Coronary artery (tissue), 2 donors: ENCODE measurements around the gene SLC11A2.

Source experiments
- DNase-seq: peaks from one replicate; pipeline ENCODE4 v3.0.0-alpha.2; 2017; ENCODE audit warnings: low spot score
- H3K27ac ChIP-seq, 2 donors: fragments of 200-600 bp; sonication (generic); one replicate each; pipeline ENCODE4 v1.5.1; 2016 to 2019
- H3K4me3 ChIP-seq: fragments of 200-600 bp; sonication (generic); 2 replicates; pipeline ENCODE4 v1.5.1; 2016; ENCODE audit warnings: mild to moderate bottlenecking, moderate library complexity
- TF ChIP-seq, protein P1 (sequence below): fragments of 200-600 bp; sonication (generic); IDR thresholded peaks from one replicate; pipeline ENCODE4 v1.5.1; 2019; ENCODE audit warnings: antibody characterized with exemption

Gene SLC11A2

DNA sequence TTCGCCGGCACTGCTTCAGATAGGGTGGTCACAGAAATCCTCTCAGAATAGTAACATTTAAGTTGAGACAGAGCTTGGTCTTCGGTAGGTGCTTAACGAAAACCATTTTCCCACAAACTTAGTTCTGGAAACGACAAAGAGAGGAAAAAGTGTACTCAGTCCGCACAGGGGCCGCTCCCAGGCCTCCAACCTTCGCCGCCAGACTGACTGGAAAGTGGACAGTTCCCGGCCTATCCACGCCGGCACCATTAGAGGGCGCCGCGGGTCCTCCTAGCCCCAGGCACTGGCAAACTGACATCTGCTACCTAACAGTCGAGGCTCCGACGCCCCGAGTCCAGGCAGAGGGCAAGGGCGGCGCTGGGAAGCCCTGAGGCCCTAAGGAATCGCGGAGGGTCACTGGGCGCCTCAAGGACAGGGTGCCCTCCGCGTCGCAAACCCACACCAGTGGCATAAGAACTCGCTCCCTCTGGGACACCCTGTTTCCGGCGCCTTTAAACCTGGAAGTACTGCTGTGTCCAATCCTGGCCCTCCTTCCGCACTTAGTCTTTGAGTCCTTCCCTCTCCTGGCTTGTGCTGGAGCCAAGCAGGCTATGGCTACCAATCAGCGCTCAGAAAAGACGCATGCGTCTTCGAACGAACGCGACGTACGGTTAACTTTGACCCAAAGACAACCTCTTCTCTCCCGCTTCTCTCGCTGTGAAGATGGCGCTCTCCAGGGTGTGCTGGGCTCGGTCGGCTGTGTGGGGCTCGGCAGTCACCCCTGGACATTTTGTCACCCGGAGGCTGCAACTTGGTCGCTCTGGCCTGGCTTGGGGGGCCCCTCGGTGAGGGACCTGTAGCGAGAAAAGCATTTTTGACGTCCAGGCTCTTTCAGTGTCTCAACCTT is 21.7 kb upstream of the SLC11A2 start, which contains the start of gene LETMD1:
Gene LETMD1, plus strand, starts transcription at position 673 of the 886 bp plus-strand sequence. Its CDS starts 30 bp downstream, at position 703.
- TF ChIP-seq, protein P1, sequence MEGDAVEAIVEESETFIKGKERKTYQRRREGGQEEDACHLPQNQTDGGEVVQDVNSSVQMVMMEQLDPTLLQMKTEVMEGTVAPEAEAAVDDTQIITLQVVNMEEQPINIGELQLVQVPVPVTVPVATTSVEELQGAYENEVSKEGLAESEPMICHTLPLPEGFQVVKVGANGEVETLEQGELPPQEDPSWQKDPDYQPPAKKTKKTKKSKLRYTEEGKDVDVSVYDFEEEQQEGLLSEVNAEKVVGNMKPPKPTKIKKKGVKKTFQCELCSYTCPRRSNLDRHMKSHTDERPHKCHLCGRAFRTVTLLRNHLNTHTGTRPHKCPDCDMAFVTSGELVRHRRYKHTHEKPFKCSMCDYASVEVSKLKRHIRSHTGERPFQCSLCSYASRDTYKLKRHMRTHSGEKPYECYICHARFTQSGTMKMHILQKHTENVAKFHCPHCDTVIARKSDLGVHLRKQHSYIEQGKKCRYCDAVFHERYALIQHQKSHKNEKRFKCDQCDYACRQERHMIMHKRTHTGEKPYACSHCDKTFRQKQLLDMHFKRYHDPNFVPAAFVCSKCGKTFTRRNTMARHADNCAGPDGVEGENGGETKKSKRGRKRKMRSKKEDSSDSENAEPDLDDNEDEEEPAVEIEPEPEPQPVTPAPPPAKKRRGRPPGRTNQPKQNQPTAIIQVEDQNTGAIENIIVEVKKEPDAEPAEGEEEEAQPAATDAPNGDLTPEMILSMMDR: peak; percentile 96
- Histone ChIP-seq H3K27ac (peak within 1 kb of the TSS; percentile 79 to 98), H3K4me3 (peak within 1 kb of the TSS; percentile 90)
- DNase-seq: peak; percentile 97

- TF ChIP-seq, protein P1: no peak
- no peak overlapping the region for H3K4me3 ChIP-seq
- no peak for DNase-seq
- no peak overlapping the region for H3K27ac ChIP-seq
Measured at GRCh38 chr12:51036279-51036678, 10.1 kb upstream of the SLC11A2 start.

GRCh38 chr12:51033457-51034089 is 7.4 kb upstream of the SLC11A2 start:
- DNase-seq: no peak
- H3K27ac ChIP-seq: no peak overlapping the region
- H3K4me3 ChIP-seq: no peak overlapping the region
- TF ChIP-seq, protein P1: no peak

DNA sequence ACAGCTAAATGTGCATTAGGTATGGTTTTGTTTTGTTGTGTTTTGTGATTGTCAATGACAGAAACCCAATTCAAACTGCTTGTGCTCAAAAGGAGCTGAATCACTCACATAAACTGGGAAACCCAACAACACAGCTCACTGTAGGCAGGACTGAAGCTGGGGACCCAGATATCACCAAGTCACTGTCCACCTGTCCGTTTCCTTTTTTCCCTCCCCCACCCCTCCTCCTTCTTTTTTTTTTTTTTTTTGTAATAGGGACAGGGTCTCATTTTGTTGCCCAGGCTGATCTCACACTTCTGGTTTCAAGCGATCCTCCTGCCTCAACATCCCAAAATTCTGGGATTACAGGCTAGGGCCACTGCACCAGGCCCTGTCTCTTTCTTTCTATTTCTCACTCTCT is 6.9 kb upstream of the SLC11A2 start:
- no peak for DNase-seq
- Histone ChIP-seq H3K4me3 (no peak overlapping the region), H3K27ac (no peak overlapping the region)
- TF ChIP-seq, protein P1: no peak

DNA sequence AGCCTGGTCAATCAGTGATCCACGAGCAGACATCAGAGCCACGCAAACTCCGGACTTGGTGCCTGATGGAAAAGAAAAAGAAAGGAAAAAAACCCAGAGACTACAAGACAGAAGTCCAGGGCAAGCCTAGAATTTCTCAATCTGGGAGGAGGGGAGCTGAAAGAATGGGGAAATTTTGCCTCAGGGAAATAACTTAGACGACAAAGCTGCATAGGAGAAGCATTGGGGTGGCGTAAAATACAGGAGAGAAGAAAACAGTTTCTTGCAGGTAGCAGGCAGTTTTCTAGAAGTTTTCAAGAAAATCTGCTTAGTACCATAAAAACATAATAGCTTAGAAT is 2.6 kb upstream of the SLC11A2 start:
- no peak for DNase-seq
- TF ChIP-seq, protein P1: no peak
- Histone ChIP-seq H3K27ac (no peak overlapping the region), H3K4me3 (no peak overlapping the region)

DNA sequence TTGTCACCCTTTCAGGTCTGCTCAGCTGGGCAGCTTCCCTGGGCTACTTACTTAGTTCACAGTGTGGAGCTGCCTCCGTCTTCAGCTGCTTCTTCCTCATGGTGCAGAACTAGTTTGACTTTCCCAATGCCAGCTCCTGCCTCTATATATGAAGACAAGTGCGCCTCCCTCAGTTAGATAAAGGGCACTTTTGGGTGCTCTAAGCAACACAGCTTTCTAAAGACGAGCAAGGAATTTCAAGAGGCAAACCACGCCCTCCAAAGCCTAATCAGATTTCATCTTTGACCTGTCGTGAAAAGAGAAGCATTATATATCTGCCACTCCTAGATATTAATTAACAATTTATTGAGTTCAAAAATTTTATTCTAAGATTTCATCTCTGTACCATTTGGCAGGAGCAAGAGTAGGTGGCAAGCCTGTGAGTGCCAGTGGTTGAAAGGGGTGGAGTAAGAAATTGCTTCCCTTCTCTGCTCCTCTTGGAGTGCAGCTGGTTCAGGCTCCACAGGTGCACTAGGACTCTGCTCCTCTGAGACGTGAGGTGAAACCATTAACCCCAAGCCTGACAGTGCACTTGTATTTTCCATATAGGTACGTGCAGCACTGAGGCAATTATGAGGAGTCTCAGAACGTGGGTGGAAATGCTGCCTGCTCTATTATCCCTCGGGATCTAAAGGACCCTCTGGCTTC is 2.1 kb upstream of the SLC11A2 start:
- TF ChIP-seq, protein P1: no peak
- Histone ChIP-seq H3K27ac (no peak overlapping the region), H3K4me3 (no peak overlapping the region)
- DNase-seq: no peak
